H9 (cell line): ENCODE measurements around the gene NECTIN4. TPM values are rescaled to one million over a fixed set of nuclear protein-coding genes. Genes with fewer than 3 reads are reported as not detected.

Experiments
- DNase-seq: peaks from one replicate; pipeline ENCODE4 v3.0.0-alpha.2; 2017
- H2AFZ ChIP-seq: one replicate; pipeline ENCODE4 v1.6.1; 2013; ENCODE audit warnings: mild to moderate bottlenecking, low read length, control low read depth, moderate library complexity
- H2AK5ac ChIP-seq: 2 replicates; pipeline ENCODE4 v1.6.1; 2013; ENCODE audit warnings: low read length, control low read depth, mixed read lengths; ENCODE audit not compliant: insufficient read length
- H2BK120ac ChIP-seq: one replicate; pipeline ENCODE4 v1.6.1; 2013; ENCODE audit warnings: low read depth, mild to moderate bottlenecking, low read length, control low read depth, inconsistent platforms; ENCODE audit not compliant: poor library complexity, severe bottlenecking
- H2BK12ac ChIP-seq: 2 replicates; pipeline ENCODE4 v1.6.1; 2013; ENCODE audit warnings: low read length, control low read depth, mixed read lengths, low read depth; ENCODE audit not compliant: insufficient read length
- H2BK15ac ChIP-seq: 2 replicates; pipeline ENCODE4 v1.6.1; 2013; ENCODE audit warnings: low read depth, low read length, control low read depth
- H2BK20ac ChIP-seq: one replicate; pipeline ENCODE4 v1.6.1; 2013; ENCODE audit warnings: low read depth, mild to moderate bottlenecking, low read length, control low read depth, inconsistent platforms; ENCODE audit not compliant: poor library complexity, severe bottlenecking
- H2BK5ac ChIP-seq: 2 replicates; pipeline ENCODE4 v1.6.1; 2013; ENCODE audit warnings: low read length, control low read depth, mixed read lengths; ENCODE audit not compliant: insufficient read length
- H3K14ac ChIP-seq: 2 replicates; pipeline ENCODE4 v1.6.1; 2013; ENCODE audit warnings: low read length, control low read depth; ENCODE audit not compliant: insufficient read depth
- H3K18ac ChIP-seq: 2 replicates; pipeline ENCODE4 v1.6.1; 2013; ENCODE audit warnings: low read depth, mild to moderate bottlenecking, mixed read lengths, low read length, control low read depth; ENCODE audit not compliant: insufficient read length
- H3K23ac ChIP-seq: 2 replicates; pipeline ENCODE4 v1.6.1; 2013; ENCODE audit warnings: low read length, control low read depth, mixed read lengths, low read depth; ENCODE audit not compliant: insufficient read length
- H3K23me2 ChIP-seq: 2 replicates; pipeline ENCODE4 v1.6.1; 2013; ENCODE audit warnings: low read depth, mild to moderate bottlenecking, mixed read lengths, low read length, control low read depth; ENCODE audit not compliant: insufficient read length, poor library complexity, severe bottlenecking
- H3K27ac ChIP-seq: 2 replicates; pipeline ENCODE4 v1.5.1; 2013; ENCODE audit warnings: low read length, control low read depth, mixed read lengths, low read depth; ENCODE audit not compliant: insufficient read length
- H3K27me3 ChIP-seq: 2 replicates; pipeline ENCODE4 v1.6.1; 2013; ENCODE audit warnings: low read length, control low read depth, inconsistent platforms; ENCODE audit not compliant: insufficient read depth
- H3K4ac ChIP-seq: 2 replicates; pipeline ENCODE4 v1.6.1; 2013; ENCODE audit warnings: low read depth, mild to moderate bottlenecking, control low read depth, inconsistent platforms, low read length, moderate library complexity
- H3K4me1 ChIP-seq: 2 replicates; pipeline ENCODE4 v1.6.1; 2013; ENCODE audit warnings: low read length, control low read depth, inconsistent platforms; ENCODE audit not compliant: insufficient read depth
- H3K4me2 ChIP-seq: 2 replicates; pipeline ENCODE4 v1.6.1; 2013; ENCODE audit warnings: low read length, control low read depth, mixed read lengths; ENCODE audit not compliant: insufficient read length, insufficient read depth
- H3K56ac ChIP-seq: 2 replicates; pipeline ENCODE4 v1.6.1; 2013; ENCODE audit warnings: low read depth, mild to moderate bottlenecking, mixed read lengths, low read length, control low read depth; ENCODE audit not compliant: insufficient read length
- H3K79me1 ChIP-seq: 2 replicates; pipeline ENCODE4 v1.6.1; 2013; ENCODE audit warnings: low read depth, mild to moderate bottlenecking, moderate library complexity, low read length, control low read depth, inconsistent platforms; ENCODE audit not compliant: insufficient read depth, poor library complexity, severe bottlenecking
- H3K79me2 ChIP-seq: 2 replicates; pipeline ENCODE4 v1.6.1; 2013; ENCODE audit warnings: low read length, control low read depth, inconsistent platforms; ENCODE audit not compliant: insufficient read depth
- H3K9ac ChIP-seq: 2 replicates; pipeline ENCODE4 v1.6.1; 2013; ENCODE audit warnings: low read length, control low read depth, mixed read lengths; ENCODE audit not compliant: insufficient read length; ENCODE audit errors: extremely low read depth
- H3K9me3 ChIP-seq: one replicate; pipeline ENCODE4 v1.6.1; 2013; ENCODE audit warnings: low read depth, low read length, inconsistent platforms; ENCODE audit not compliant: control insufficient read depth
- H3T11ph ChIP-seq: one replicate; pipeline ENCODE4 v1.6.1; 2013; ENCODE audit warnings: mild to moderate bottlenecking, low read length, control low read depth, inconsistent platforms
- H4K20me1 ChIP-seq: one replicate; pipeline ENCODE4 v1.6.1; 2013; ENCODE audit not compliant: control insufficient read depth, insufficient read length, insufficient read depth
- H4K5ac ChIP-seq: 2 replicates; pipeline ENCODE4 v1.6.1; 2013; ENCODE audit warnings: low read depth, mild to moderate bottlenecking, mixed read lengths, low read length, control low read depth; ENCODE audit not compliant: insufficient read length
- H4K8ac ChIP-seq: replicated peaks from 2 replicates; pipeline ENCODE4 v1.6.1; 2013; ENCODE audit warnings: low read length, control low read depth, mixed read lengths, low read depth; ENCODE audit not compliant: insufficient read length
- H4K91ac ChIP-seq: 2 replicates; pipeline ENCODE4 v1.6.1; 2013; ENCODE audit warnings: low read depth, mild to moderate bottlenecking, moderate library complexity, mixed read lengths, low read length, control low read depth; ENCODE audit not compliant: insufficient read length
- H3K27ac Mint-ChIP-seq, 3 experiments: 2 replicates in 2 of 3; 3 replicates in 1 of 3; pipeline ENCODE4 v1.8.0; 2020 to 2021; ENCODE audit warnings: mixed read lengths in 3 of 3, mild to moderate bottlenecking in 1 of 3, moderate library complexity in 1 of 3
- H3K27me3 Mint-ChIP-seq: 2 replicates; pipeline ENCODE4 v1.8.0; 2021; ENCODE audit warnings: low read depth, mild to moderate bottlenecking, moderate library complexity, mixed read lengths
- H3K36me3 Mint-ChIP-seq, 3 experiments: 2 replicates in 2 of 3; 3 replicates in 1 of 3; pipeline ENCODE4 v1.8.0; 2020 to 2021; ENCODE audit warnings: low read depth in 3 of 3, mixed read lengths in 3 of 3; ENCODE audit not compliant: insufficient read depth in 1 of 3
- H3K4me1 Mint-ChIP-seq, 2 experiments: 2 replicates each; pipeline ENCODE4 v1.8.0; 2020; ENCODE audit warnings: mixed read lengths in 2 of 2
- H3K4me3 Mint-ChIP-seq, 2 experiments: 2 replicates in 1 of 2; 3 replicates in 1 of 2; pipeline ENCODE4 v1.8.0; 2020 to 2021; ENCODE audit warnings: mild to moderate bottlenecking in 2 of 2, mixed read lengths in 2 of 2, moderate library complexity in 1 of 2
- H3K9me3 Mint-ChIP-seq, 2 experiments: 2 replicates in 1 of 2; 3 replicates in 1 of 2; pipeline ENCODE4 v1.8.0; 2020; ENCODE audit warnings: mild to moderate bottlenecking in 2 of 2, mixed read lengths in 2 of 2, moderate library complexity in 1 of 2
- WGBS: extraction: QIAGEN DNeasy Blood & Tissue Kit; methylation state at CpG from one replicate; pipeline ENCODE4 v1.1.7; 2013; ENCODE audit warnings: missing lambda C conversion rate, low lambda C conversion rate, mixed read lengths; ENCODE audit not compliant: insufficient read length; ENCODE audit errors: extremely low coverage; 5-methylcytosine and 5-hydroxymethylcytosine counted together
- total RNA-seq: library from RNA; stranded (reverse); gene quantifications from 2 replicates; pipeline ENCODE4 v1.2.1, GENCODE V29; 2021
- TF ChIP-seq, protein P1 (sequence below): fragments of 200-600 bp; sonication (generic); conservative IDR thresholded peaks from 3 replicates; pipeline ENCODE4 v1.8.0; 2021; ENCODE audit warnings: antibody characterized with exemption, mild to moderate bottlenecking

The NECTIN4 gene
- total RNA-seq, 1 experiment from 2014 or later = 0.33 TPM

DNA sequence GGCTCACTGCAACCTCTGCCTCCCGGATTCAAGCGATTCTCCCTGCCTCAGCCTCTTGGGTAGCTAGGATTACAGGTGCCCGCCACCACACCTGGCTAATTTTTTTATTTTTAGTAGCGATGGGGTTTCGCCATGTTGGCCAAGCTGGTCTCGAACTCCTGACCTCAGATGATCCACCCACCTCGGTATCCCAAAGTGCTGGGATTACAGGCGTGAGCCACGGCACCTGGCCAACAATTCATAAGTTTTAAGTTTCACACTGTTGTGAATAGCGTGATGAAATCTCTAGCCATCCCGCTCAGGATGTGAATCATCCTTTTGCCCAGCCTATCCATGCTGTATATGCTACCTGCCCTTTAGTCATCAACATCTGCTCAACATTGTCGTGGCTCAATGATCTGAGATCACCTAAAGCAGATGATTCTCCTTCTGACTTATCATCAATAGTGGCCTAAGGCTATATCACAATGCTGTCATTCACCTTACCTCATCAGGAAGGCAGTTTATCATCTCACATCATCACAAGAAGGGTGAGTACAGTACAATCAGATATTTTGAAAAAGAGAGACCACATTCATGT, 25.9 kb upstream of the NECTIN4 start:
- WGBS = no CpG with 5 or more reads among the region's 12 CpGs
- Histone ChIP-seq H2BK5ac (no peak overlapping the region), H3K79me2 (peaks cover 10% of the 10 kb centered on the region; the same call in 1 of the 2 replicates), H2AK5ac (no peak overlapping the region), H2BK20ac (no peak overlapping the region), H2AFZ (no peak overlapping the region), H3K79me1 (peaks cover 3% of the 10 kb centered on the region), H3K18ac (no peak overlapping the region), H4K5ac (no peak overlapping the region), H3K9me3 (no peaks in the 10 kb centered on the region), H4K20me1 (no peaks in the 10 kb centered on the region), H3K14ac (no peak overlapping the region), H3T11ph (no peak overlapping the region), H3K4me1 (peaks cover 5% of the 10 kb centered on the region; the same call in 1 of the 2 replicates), H3K23ac (no peak overlapping the region), H2BK15ac (no peak overlapping the region), H3K56ac (no peak overlapping the region), H3K9ac (no peak overlapping the region), H2BK120ac (no peak overlapping the region), H4K91ac (no peak overlapping the region), H3K27ac (no peak overlapping the region), H3K4me2 (no peak overlapping the region), H2BK12ac (no peak overlapping the region), H4K8ac (no peak overlapping the region), H3K4ac (no peak overlapping the region), H3K23me2 (peaks cover 9% of the 10 kb centered on the region), H3K27me3 (no peaks in the 10 kb centered on the region)
- H3K4me3 Mint-ChIP-seq = peak overlapping the region in 1 of 2 experiments; percentile 95; a peak in 1 of 5 replicates
- peaks cover 23% of the 10 kb centered on the region in 2 experiments for H3K4me1 Mint-ChIP-seq
- no peak for DNase-seq
- TF ChIP-seq, protein P1, sequence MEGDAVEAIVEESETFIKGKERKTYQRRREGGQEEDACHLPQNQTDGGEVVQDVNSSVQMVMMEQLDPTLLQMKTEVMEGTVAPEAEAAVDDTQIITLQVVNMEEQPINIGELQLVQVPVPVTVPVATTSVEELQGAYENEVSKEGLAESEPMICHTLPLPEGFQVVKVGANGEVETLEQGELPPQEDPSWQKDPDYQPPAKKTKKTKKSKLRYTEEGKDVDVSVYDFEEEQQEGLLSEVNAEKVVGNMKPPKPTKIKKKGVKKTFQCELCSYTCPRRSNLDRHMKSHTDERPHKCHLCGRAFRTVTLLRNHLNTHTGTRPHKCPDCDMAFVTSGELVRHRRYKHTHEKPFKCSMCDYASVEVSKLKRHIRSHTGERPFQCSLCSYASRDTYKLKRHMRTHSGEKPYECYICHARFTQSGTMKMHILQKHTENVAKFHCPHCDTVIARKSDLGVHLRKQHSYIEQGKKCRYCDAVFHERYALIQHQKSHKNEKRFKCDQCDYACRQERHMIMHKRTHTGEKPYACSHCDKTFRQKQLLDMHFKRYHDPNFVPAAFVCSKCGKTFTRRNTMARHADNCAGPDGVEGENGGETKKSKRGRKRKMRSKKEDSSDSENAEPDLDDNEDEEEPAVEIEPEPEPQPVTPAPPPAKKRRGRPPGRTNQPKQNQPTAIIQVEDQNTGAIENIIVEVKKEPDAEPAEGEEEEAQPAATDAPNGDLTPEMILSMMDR = no peak
- H3K9me3 Mint-ChIP-seq = no peaks in the 10 kb centered on the region
- H3K36me3 Mint-ChIP-seq = peaks cover 5 to 13% (median 7%) of the 10 kb centered on the region in 3 experiments; a peak in 6 of 7 replicates
- H3K27me3 Mint-ChIP-seq = no peaks in the 10 kb centered on the region
- no peak overlapping the region for H3K27ac Mint-ChIP-seq
